Heart right ventricle (tissue), 16 donors: ENCODE data around the gene MDP1. TPM values are rescaled to one million over a fixed set of nuclear protein-coding genes. Genes with fewer than 3 reads are reported as not detected.

Source experiments
- ATAC-seq, 8 donors: fragments of 200-7000 bp; cut with Tn5 transposase; one replicate each; pipeline ENCODE4 v1.9.1; 2020; ENCODE audit warnings: mild to moderate bottlenecking in 8 of 8, moderate library complexity in 8 of 8, moderate number of reproducible peaks in 1 of 8
- DNase-seq, 2 donors: peaks; one replicate each; pipeline ENCODE4 v3.0.0-alpha.2; 2020
- H3K27ac ChIP-seq, 10 donors: fragments of 200-600 bp; sonication (generic) in 2 of 10; one replicate each; pipeline versions ENCODE4 v1.5.0 to v1.8.0; 2020 to 2022; ENCODE audit warnings: mild to moderate bottlenecking in 3 of 10
- H3K27me3 ChIP-seq, 7 donors: fragments of 200-600 bp; one replicate each; pipeline ENCODE4 v1.8.0; 2021 to 2022; ENCODE audit warnings: mild to moderate bottlenecking in 2 of 7
- H3K36me3 ChIP-seq, 9 donors: fragments of 200-600 bp; sonication (generic) in 1 of 9; one replicate each; pipeline versions ENCODE4 v1.5.0 to v1.8.0; 2020 to 2022; ENCODE audit warnings: mild to moderate bottlenecking in 2 of 9
- H3K4me1 ChIP-seq, 9 donors: fragments of 200-600 bp; sonication (generic) in 1 of 9; one replicate each; pipeline versions ENCODE4 v1.5.0 to v1.8.0; 2020 to 2022; ENCODE audit warnings: mild to moderate bottlenecking in 4 of 9
- H3K4me3 ChIP-seq, 10 donors: fragments of 200-600 bp; sonication (generic) in 2 of 10; one replicate each; pipeline versions ENCODE4 v1.5.0 to v1.8.0; 2020 to 2022; ENCODE audit warnings: mild to moderate bottlenecking in 7 of 10, moderate library complexity in 2 of 10
- H3K9me3 ChIP-seq, 11 donors: fragments of 200-600 bp in 10 of 11; sonication (generic) in 2 of 11; one replicate each; pipeline versions ENCODE4 v1.5.0 to v1.8.0; 2013 to 2022; ENCODE audit warnings: mild to moderate bottlenecking in 2 of 11, control low read depth in 1 of 11, moderate library complexity in 1 of 11
- CTCF ChIP-seq, 9 donors: fragments of 200-600 bp; sonication (generic) in 2 of 9; IDR thresholded peaks; one replicate each; pipeline versions ENCODE4 v1.5.0 to v1.8.0; 2021 to 2022; ENCODE audit warnings: antibody characterized with exemption in 9 of 9, mild to moderate bottlenecking in 5 of 9, moderate library complexity in 1 of 9
- WGBS, 2 donors: extraction: QIAGEN DNeasy Blood & Tissue Kit; methylation state at CpG; one replicate each; pipeline ENCODE4 v1.1.7; 2013; ENCODE audit warnings: inconsistent platforms in 1 of 2; 5-methylcytosine and 5-hydroxymethylcytosine counted together
- intact Hi-C, 10 donors: fragments of 100-400 bp; cut with DNase I; formaldehyde crosslinking; loops; one replicate each; pipeline versions ENCODE4 v1.11.1 to v1.14.2; 2022
- polyA plus RNA-seq, 2 donors: library from polyadenylated mRNA; stranded (reverse); fragments of 200-250 nt; gene quantifications; one replicate each; pipeline ENCODE4 v1.2.3, GENCODE V29; 2013
- total RNA-seq, 10 donors: library from RNA; stranded (reverse); fragmentation: NEBNext Ultra II Directional in 3 of 10; extraction: Animal tissue kit (Norgen Biotek cat#: 25700) in 3 of 10; gene quantifications; one replicate each; pipeline versions ENCODE4 v1.2.1 to v1.2.4, GENCODE V29; 2021 to 2023
- donor health status: Arrhythmogenic right ventricular cardiomyopathy.
- donor health status: ischemic (EF 13 %, LVEDD 7.1; RV severe dilation, severe dysfunction).
- donor health status: healthy with polysubstance abuse.
- donor health status: DM: no; HTN: yes; CAD: no.
- donor health status: DM: no; HTN: no; CAD: no.
- donor health status: ischemic (EF 25% LVEDD 6.9; RV normal size, moderate dysfunction).
- donor health status: ischemic (EF 25% LVEDD 5.7; RV mildly dilated, moderate dysfunction).
- donor health status: healthy.
- donor health status: DM: yes; HTN: yes; CAD: no.
- donor health status: Ischemic cardiomyopathy.
- donor health status: ischemic (EF 35%, LVEDD 5.7; RV mildly dilated, moderate dysfunction).
- donor health status: nonischemic (EF 11% LVEDD 7.7; RV severe dilation, severe dysfunction).
- donor health status: DM: yes; HTN: yes; CAD: no.
- donor health status: PGD.
- donor health status: ischemic (EF 29% LVEDD 5.4; RV normal size, mild dysfunction).
- donor health status: nonischemic (EF 23%, LVEDD 6.1; RV moderate dilation, normal function).

MDP1 gene
- total and polyA plus RNA-seq, 12 donors: 13.9 to 23.5 (median 19.2) TPM

DNA sequence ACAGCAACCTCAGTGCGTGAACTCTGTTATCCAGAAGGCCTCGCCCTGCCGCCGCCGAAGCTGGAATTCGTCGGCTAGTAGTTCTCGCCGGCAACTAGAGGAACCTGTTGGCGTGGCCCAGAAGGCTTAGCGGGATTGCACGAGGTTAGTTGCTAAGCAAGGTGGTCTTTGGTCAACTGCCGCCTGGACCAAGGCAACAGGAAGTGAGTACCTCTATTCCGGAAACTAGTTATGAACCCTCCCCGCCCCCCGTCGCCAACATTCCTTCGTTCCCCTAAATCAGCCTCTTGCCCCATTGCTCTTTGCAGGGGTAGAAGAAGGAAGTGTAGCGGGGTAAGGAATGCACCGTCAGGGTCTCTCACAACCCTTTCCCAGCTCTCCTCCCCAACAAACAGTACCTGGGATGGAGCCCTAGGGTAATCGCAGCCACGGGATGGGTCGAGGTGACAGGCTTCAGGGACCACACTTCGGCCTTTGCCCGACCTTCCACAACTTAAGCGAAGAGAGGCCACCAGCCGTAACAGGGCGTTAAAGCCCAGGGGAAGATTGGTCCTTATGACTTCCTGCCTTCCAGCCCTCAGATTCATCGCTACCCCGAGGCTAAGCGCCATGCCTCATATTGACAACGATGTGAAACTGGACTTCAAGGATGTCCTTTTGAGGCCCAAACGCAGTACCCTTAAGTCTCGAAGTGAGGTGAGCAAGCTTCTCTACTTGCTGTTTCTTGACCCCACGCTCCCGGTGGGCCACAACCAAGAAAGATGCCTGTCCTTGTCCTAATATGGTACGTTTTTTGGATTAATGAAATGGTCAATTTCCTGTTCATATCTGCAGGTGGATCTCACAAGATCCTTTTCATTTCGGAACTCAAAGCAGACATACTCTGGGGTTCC lies 17.0 kb upstream of the MDP1 start, which contains the start of gene GMPR2:
Gene GMPR2, plus strand, starts transcription at position 285 of the 893 bp plus-strand sequence. Its CDS starts 325 bp downstream, at position 610.
- Histone ChIP-seq H3K9me3 (no peaks in the 10 kb centered on the region), H3K27me3 (no peaks in the 10 kb centered on the region), H3K27ac (peak within 1 kb of the TSS; percentile 74 to 97 (median 90)), H3K36me3 (peaks cover 0 to 45% (median 23%) of the 10 kb centered on the region in 9 donors), H3K4me1 (peaks cover 18 to 54% (median 34%) of the 10 kb centered on the region in 9 donors), H3K4me3 (peak within 1 kb of the TSS; percentile 65 to 97 (median 91))
- DNase-seq: no peak
- intact Hi-C loops: loop anchor here in 2 of 10 donors (2.0 to 10.0 kb wide), 2 partner anchors 44 to 202 kb away; partner anchors contain the start of gene IPO4 (in 1 of the 2)
- TF ChIP-seq CTCF (IDR thresholded peaks at IDR 0.05): no peak
- 4% methylated on average over 38 of the region's 38 CpGs for WGBS, 2 donors
- ATAC-seq: peak; percentile 44 to 75 (median 68)

DNA sequence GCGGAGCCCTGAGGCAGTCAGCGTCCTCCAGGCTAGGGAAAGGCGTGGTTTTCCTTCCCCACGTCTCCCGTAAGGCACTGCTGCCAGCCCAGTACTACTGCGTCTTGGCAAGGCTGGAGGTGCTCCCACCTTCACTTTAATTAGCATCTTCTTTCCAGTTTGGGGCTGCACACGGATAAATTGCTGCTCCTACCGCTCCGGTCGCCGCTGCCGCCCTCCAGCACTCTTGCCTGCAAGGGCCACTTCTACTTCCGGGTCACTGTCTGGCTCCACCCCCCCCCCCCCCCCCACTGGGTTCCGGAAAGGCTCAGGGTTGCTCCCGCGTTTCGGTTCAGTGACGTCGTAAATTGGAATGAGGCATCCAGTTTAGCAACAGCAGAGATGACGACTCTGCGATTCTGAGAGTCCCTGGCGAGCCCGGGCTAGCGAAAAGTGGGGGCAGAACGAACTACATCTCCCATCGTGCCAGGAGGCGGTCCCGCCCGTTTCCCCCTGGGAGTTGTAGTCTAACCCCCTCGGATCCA lies 16.3 kb upstream of the MDP1 start, which contains the start of gene NEDD8:
Gene NEDD8, minus strand, starts transcription at position 247 of the 524 bp plus-strand sequence. Its CDS starts 100 bp downstream, at position 147.
- H3K4me3 ChIP-seq: peak within 1 kb of the TSS; percentile 65 to 97 (median 91)
- no peaks in the 10 kb centered on the region for H3K9me3 ChIP-seq
- H3K4me1 ChIP-seq: peaks cover 18 to 47% (median 34%) of the 10 kb centered on the region in 9 donors
- ATAC-seq (peak; percentile 89 to 96 (median 91)), DNase-seq (peak; percentile 90 to 94)
- intact Hi-C loops: loop anchor here in 2 of 10 donors (2.0 to 10.0 kb wide), 2 partner anchors 43 to 203 kb away; partner anchors contain the start of gene IPO4 (in 1 of the 2)
- H3K27ac ChIP-seq: peak within 1 kb of the TSS; percentile 74 to 97 (median 90)
- no peaks in the 10 kb centered on the region for H3K27me3 ChIP-seq
- no peak for TF ChIP-seq CTCF (IDR thresholded peaks at IDR 0.05)
- peaks cover 0 to 45% (median 16%) of the 10 kb centered on the region in 9 donors for H3K36me3 ChIP-seq
- WGBS, 2 donors: 0% methylated on average over 30 of the region's 30 CpGs

- no peaks in the 10 kb centered on the region for H3K27me3 ChIP-seq
- intact Hi-C loops: loop anchor here in 2 of 10 donors (2.0 to 10.0 kb wide), 2 partner anchors 43 to 203 kb away; partner anchors contain the start of gene IPO4 (in 1 of the 2)
- H3K9me3 ChIP-seq: no peaks in the 10 kb centered on the region
- ATAC-seq (peak in 5 of 8 donors; percentile 1 to 25 (median 3)), DNase-seq (no peak)
- H3K27ac ChIP-seq: peak overlapping the region; percentile 74 to 97 (median 90)
- peak overlapping the region; percentile 65 to 97 (median 91) for H3K4me3 ChIP-seq
- peaks cover 0 to 42% (median 9%) of the 10 kb centered on the region in 9 donors for H3K36me3 ChIP-seq
- 10 to 12% methylated on average over 23 of the region's 23 CpGs for WGBS, 2 donors
- peaks cover 18 to 43% (median 34%) of the 10 kb centered on the region in 9 donors for H3K4me1 ChIP-seq
- no peak for TF ChIP-seq CTCF (IDR thresholded peaks at IDR 0.05)
Measured at GRCh38 chr14:24231263-24232120, 15.6 kb upstream of the MDP1 start.
